ENCODE measurements around the gene BRD9. TPM values are rescaled to one million over a fixed set of nuclear protein-coding genes. Genes with fewer than 3 reads are reported as not detected.
A peak's percentile ranks its signal among the peaks of the same experiment; 100 is the strongest.

The BRD9 gene
- total and polyA plus RNA-seq, 2 of the 13 experiments (the other 11 are each of a cell fraction or from before 2014, with no cell fraction given): 5.2 to 22.9 TPM

GRCh38 chr5:850511-851006 lies 42.0 kb downstream of the BRD9 start, which contains the start of gene ZDHHC11 (continued):
- no peak for TF ChIP-seq ZBTB4 (CRISPR knock-in tag; IDR thresholded peaks at IDR 0.05; ENCODE audit: borderline replicate concordance)
- no peak for TF ChIP-seq NFRKB (IDR thresholded peaks at IDR 0.05)
- TF ChIP-seq ZNF234 (CRISPR knock-in tag; conservative IDR thresholded peaks at IDR 0.05): no peak
- no peak for TF ChIP-seq SIN3A (IDR thresholded peaks at IDR 0.05; ENCODE audit: borderline replicate concordance, low read depth, low read length)
- no peak for TF ChIP-seq ZNF326 (CRISPR knock-in tag; IDR thresholded peaks at IDR 0.05; ENCODE audit: borderline replicate concordance)
- TF ChIP-seq ZNF468 (CRISPR knock-in tag; IDR thresholded peaks at IDR 0.05): no peak
- no peak for TF ChIP-seq SMARCE1 (IDR thresholded peaks at IDR 0.05; ENCODE audit: borderline replicate concordance)
- no peak for TF ChIP-seq ZNF451 (CRISPR knock-in tag; IDR thresholded peaks at IDR 0.05)
- peak; percentile 38; the same call in 1 of the 2 replicates for TF ChIP-seq CTCF (CRISPR knock-in tag; IDR thresholded peaks at IDR 0.05)
- no peak for TF ChIP-seq RNF2 (conservative IDR thresholded peaks at IDR 0.05; ENCODE audit: low read depth)
- TF ChIP-seq DRAP1 (CRISPR knock-in tag; IDR thresholded peaks at IDR 0.05): 0 out of 2 replicates have a peak, but pooled peaks have one; percentile 14
- no peak for TF ChIP-seq ZNF136 (CRISPR knock-in tag; IDR thresholded peaks at IDR 0.05; ENCODE audit: low read depth)
- TF ChIP-seq ZNF614 (CRISPR knock-in tag; IDR thresholded peaks at IDR 0.05; ENCODE audit: borderline replicate concordance): no peak
- TF ChIP-seq ZFP90 (CRISPR knock-in tag; IDR thresholded peaks at IDR 0.05; ENCODE audit: borderline replicate concordance): no peak
- TF ChIP-seq ZNF749 (CRISPR knock-in tag; IDR thresholded peaks at IDR 0.05; ENCODE audit: borderline replicate concordance): no peak
- peak; percentile 37 for TF ChIP-seq HNRNPLL (IDR thresholded peaks at IDR 0.05; ENCODE audit: low read depth, low read length, poor library complexity, severe bottlenecking)
- no peak for TF ChIP-seq ZNF704 (CRISPR knock-in tag; IDR thresholded peaks at IDR 0.05; ENCODE audit: borderline replicate concordance)
- no peak for TF ChIP-seq ZNF124 (CRISPR knock-in tag; IDR thresholded peaks at IDR 0.05)
- peak; percentile 37 for TF ChIP-seq AGO1 (IDR thresholded peaks at IDR 0.05; ENCODE audit: low read depth, low read length, poor library complexity, severe bottlenecking)
- no peak for TF ChIP-seq CSRNP1 (CRISPR knock-in tag; IDR thresholded peaks at IDR 0.05)
- TF ChIP-seq KLF12 (CRISPR knock-in tag; IDR thresholded peaks at IDR 0.05; ENCODE audit: borderline replicate concordance): peak; percentile 80; the same call in 1 of the 2 replicates
- 0 out of 2 replicates have a peak, but pooled peaks have one; percentile 46 for TF ChIP-seq MXD4 (CRISPR knock-in tag; IDR thresholded peaks at IDR 0.05)
- TF ChIP-seq ZBTB21 (CRISPR knock-in tag; IDR thresholded peaks at IDR 0.05): no peak

Measured in HepG2 (cell line).